HG03175 (cell line): Measurements from ENCODE around the gene GLCCI1.

Experiments used
- ATAC-seq: cut with Tn5 transposase; IDR thresholded peaks from one replicate; pipeline ENCODE4 v1.9.1; 2021; ENCODE audit warnings: mild to moderate bottlenecking, moderate library complexity; ENCODE audit not compliant: unreplicated experiment

GLCCI1 gene

DNA sequence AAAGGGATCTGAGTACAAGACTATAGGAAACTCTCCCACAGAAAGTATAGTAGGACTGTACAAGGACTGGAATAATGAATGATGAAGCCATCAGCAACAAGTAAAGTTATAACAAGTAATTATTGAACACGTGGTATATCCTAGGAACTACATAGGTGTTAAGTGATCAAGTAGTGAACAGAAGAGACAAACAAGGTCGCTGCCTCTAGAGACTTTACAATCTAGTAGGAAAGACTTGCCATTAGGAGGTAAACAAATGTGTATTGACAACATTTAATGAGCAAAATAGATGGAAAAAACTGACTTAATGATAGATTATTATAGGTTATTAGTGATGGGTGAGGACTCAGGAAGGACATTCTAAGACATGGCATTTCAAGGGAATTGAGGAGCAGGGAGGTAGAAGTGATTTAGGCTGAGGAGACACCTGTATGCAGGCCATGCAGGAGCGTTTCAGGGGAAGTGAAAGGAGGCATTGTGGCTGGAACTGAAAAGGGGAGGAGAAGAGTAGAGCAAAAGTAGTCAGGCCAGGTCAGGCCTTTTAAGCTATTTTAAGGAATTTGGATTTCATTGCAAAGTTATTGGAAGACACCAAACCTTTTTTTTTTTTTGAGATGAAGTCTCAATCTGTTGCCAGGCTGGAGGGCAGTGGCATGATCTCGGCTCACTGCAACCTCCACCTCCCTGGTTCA is 8.5 kb upstream of the GLCCI1 start:
- ATAC-seq, result peak; percentile 91

GRCh38 chr7:7962851-7963250 is 5.7 kb upstream of the GLCCI1 start:
- ATAC-seq, result no peak

- no peak for ATAC-seq
These were observed 4.3 kb upstream of the GLCCI1 start for GRCh38 chr7:7964250-7964649.

DNA sequence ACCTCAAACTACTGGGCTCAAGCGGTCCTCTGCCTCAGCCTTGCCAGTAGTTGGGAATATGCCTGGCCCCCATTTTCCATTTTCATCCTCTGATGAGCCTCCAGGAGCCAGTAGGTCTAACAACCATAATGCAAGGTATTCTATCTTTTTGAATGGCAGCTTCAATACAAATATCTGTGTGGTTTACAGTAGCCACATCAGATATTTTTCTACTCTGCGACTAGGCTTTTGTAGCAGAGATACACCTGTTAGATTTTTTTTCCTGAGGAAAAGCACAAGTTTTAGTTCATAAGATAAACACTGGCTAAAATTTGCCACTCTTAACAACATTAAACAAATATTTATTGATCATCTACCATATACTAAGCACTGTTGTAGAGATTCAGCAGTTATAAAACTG is 3.9 kb upstream of the GLCCI1 start:
- no peak for ATAC-seq

- ATAC-seq, result no peak
These were observed 3.3 kb upstream of the GLCCI1 start for GRCh38 chr7:7965301-7965700.

DNA sequence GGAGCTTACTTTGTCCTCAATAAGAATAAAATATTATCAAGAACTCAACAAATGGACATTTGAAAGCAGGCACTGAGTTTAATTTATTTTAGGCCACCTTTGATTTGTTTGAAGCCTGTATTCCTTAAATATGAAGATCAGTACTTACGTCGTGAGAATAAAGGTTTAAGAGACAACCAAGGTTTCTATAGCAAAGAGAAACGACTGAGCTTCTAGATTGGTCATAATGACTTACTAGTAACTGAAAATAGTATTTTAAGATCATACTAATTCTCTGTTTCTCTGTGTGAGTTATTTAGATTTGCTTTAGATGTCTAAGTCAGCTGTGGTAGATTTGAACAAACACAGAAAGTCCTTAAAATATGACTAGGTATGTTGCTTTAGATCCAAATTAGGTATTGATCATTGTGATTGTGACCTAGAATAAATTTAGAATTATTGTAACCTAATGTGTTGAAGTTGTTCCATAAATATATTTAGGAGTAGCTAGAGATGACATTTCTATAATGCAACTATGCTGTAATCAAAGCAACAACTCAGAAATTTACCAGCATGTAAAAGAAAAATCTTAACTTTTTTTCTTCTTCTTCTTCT is 2.4 kb upstream of the GLCCI1 start:
- ATAC-seq, result no peak

DNA sequence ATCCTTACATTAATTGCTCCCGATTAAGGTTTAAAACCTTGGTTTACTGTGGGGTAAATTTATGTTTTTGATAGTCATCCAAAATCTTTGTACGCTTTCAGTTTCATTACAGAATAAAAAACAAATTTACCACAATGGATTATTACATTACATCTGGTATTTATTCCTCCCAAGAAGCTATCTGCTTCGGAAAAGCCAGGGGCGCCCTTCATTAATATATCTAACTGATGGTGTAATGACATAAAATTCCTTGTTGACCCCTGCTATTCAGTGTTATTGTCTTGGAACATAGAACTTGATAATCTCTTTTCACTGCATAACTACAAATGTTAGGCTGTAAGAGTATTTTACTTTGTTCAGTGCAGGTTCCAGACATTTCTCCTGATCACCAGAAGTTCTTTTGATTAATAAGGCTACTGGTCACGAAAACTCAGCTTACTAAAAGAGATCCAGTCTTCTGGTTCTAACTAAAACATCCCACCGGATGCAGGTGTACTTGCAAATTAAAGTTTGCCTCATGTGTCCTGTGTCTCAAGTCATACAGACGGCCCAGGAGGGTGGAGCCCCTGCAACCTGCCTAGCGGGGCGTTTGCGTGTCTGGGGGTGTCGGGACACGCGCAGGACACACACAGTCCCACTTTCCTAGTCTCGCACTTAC is 581 bp upstream of the GLCCI1 start:
- no peak for ATAC-seq

DNA sequence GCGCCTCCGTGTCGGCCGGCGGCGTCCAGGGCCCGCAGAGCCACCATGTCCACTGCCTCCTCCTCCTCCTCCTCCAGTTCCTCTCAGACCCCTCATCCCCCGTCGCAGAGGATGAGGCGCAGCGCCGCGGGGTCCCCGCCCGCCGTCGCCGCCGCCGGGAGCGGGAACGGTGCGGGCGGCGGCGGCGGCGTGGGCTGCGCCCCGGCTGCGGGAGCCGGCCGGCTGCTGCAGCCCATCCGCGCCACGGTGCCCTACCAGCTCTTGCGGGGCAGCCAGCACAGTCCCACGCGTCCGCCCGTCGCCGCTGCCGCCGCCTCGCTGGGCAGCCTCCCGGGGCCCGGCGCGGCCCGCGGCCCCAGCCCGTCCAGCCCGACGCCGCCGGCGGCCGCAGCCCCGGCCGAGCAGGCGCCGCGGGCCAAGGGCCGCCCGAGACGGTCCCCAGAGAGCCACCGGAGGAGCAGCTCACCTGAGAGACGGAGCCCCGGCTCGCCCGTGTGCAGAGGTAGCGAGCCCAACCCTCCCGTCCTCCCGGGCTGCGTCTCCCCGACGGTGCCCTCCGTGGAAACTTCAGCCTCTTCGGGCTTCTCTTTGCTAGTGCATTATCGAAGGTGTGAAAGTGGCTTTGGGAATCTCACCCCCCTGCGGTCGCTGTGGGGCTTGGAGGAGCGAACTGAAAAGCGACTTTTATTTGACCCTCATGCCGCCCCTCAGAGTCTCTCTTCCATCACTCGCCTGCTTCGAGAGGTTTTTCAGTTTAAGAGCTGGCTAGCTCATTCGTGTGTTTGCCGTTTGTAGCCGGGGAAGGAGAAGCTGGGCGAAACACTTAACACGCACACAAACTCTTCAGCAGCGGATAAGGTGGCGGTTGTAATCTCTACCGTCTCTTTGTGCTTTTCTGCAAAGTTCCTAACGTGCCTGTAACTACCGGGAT is 975 bp downstream of the GLCCI1 start:
- peak; percentile 5 for ATAC-seq

- ATAC-seq, result no peak
These were observed 1.6 kb downstream of the GLCCI1 start for GRCh38 chr7:7970237-7970530.

GRCh38 chr7:7970531-7971307 is 2.1 kb downstream of the GLCCI1 start:
- no peak for ATAC-seq

DNA sequence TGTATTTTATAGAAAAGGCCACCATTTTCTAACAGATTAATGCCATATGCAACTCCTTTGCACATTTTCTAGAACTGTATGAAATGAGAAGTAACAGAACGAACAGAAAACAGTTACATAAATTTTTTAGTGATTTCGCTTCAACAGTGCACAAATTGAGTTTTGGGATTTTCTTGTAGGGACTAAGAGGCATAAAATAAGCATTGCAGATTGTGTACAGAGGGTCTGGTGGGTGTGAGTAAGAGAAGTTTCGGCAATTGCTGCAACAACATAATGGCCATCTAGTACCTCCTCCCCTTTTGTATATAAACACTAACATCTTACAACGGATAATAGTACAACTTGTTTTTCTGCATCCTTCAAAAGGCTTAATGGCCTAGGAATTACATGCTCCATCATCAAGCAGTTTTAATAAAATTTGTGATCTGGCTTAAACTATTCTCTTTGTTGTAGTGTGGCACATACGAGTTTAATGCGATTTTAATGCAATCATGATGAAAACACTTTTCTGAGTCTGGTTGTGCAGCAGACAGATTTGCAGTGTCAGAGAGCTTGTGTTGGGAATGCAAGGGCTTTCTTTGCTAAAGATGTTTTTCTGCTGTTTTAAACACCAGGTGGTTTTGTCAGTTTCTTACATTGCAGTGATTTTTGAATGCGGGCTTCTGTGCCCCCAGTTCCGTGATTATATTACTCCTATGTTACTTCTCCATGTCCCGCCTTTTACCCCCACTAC is 2.9 kb downstream of the GLCCI1 start:
- no peak for ATAC-seq

GRCh38 chr7:7972128-7972527 is 3.5 kb downstream of the GLCCI1 start:
- ATAC-seq, result no peak

GRCh38 chr7:7972922-7973594 is 4.5 kb downstream of the GLCCI1 start:
- no peak for ATAC-seq

GRCh38 chr7:7976677-7977076 is 8.1 kb downstream of the GLCCI1 start:
- ATAC-seq, result peak; percentile 65

DNA sequence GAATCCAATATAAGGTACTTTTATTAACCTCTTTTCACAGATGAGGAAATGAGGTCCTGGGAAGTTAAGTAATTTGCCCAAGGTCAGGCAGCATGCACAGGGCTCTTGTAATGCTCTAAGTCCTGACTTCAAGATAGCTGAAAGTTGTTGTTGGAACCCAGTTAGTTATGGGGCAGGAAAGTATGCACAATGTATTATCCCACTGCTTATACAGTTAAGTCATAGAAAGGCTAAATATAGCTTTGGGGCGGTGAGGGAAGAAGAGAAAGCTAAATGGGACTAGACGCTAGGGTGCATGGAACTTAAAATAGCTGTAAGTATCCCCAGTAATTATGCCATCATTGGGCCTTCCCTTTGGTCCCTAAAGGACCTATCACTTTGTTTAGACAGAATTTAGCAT is 9.2 kb downstream of the GLCCI1 start:
- no peak for ATAC-seq

DNA sequence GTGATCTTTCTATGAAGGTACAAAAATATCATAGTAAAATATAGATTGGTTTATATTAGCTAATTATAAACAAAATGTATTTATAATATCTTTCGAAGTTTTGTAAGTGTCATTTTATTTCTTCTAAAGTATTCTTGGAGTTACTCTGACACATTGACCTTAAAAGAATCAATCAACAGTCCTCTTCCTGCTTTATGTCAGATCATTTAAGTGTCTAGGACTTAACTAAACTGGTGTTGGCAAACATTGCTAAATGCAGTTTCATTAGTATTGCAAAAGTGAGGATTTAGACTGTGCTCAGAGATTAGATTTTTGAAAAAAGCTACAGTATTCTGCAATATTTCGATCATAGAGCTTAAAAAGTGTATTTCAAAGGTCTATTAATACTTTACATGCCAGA is 10.3 kb downstream of the GLCCI1 start:
- no peak for ATAC-seq

- no peak for ATAC-seq
These were observed 11.0 kb downstream of the GLCCI1 start for GRCh38 chr7:7979558-7979957.

DNA sequence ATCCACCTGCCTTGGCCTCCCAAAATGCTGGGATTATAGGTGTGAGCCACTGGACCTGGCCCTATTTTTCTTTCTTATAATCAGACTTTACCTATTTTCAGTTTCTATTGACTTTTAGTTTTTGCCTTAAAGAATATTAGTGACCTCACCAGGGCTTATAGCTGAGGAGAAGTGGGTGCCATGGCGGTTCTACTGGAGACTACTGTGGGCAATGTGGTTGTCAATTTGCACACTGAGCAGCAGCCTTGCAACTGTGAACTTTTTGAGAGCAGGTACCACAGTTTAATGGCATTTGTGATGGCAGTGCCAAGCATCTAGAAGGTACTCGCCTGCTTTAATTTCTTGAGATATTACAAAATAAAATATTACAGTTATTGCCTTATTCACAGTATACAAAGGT is 11.5 kb downstream of the GLCCI1 start:
- ATAC-seq, result no peak

GRCh38 chr7:7982904-7983303 is 14.3 kb downstream of the GLCCI1 start:
- ATAC-seq, result no peak

GRCh38 chr7:7984424-7984823 is 15.8 kb downstream of the GLCCI1 start:
- ATAC-seq, result no peak
